IMR-90 (cell line): ENCODE data around the gene BTBD2.

Source experiments
- CHD1 ChIP-seq: IDR thresholded peaks from 2 replicates; pipeline ENCODE4 v1.6.1; 2012; ENCODE audit warnings: low read depth, low read length, improper control_type of control experiment
- POLR2A ChIP-seq: IDR thresholded peaks from 2 replicates; pipeline ENCODE4 v1.6.1; 2012; ENCODE audit warnings: mild to moderate bottlenecking, low read depth, low read length
- TF ChIP-seq, protein P1 (sequence below): conservative IDR thresholded peaks from 2 replicates; pipeline ENCODE4 v1.5.1; 2012; ENCODE audit warnings: mild to moderate bottlenecking, low read depth, low read length, improper control_type of control experiment

DNA sequence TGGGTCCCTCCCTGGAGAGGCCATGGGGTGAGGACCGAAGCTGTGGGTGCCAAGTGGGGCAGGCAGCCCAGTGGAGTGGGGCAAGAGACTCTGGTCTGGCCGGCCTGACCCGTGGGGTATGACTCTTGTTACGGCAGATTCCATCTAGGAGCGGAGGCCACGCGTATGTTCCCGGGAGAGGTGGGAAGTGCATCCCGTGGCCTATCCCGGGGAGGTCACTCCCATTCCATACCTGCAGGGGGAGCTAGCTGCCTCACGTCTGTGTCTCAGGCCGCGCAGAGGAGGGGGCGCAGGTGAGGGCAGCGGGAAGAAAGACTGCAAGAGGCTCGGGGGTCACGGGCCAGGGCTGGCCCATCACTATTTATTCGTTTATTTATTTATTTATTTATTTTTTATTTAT is 69.6 kb downstream of the BTBD2 start:
- TF ChIP-seq POLR2A, result no peak
- TF ChIP-seq, protein P1, sequence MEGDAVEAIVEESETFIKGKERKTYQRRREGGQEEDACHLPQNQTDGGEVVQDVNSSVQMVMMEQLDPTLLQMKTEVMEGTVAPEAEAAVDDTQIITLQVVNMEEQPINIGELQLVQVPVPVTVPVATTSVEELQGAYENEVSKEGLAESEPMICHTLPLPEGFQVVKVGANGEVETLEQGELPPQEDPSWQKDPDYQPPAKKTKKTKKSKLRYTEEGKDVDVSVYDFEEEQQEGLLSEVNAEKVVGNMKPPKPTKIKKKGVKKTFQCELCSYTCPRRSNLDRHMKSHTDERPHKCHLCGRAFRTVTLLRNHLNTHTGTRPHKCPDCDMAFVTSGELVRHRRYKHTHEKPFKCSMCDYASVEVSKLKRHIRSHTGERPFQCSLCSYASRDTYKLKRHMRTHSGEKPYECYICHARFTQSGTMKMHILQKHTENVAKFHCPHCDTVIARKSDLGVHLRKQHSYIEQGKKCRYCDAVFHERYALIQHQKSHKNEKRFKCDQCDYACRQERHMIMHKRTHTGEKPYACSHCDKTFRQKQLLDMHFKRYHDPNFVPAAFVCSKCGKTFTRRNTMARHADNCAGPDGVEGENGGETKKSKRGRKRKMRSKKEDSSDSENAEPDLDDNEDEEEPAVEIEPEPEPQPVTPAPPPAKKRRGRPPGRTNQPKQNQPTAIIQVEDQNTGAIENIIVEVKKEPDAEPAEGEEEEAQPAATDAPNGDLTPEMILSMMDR, result peak; percentile 43
- TF ChIP-seq CHD1, result no peak
